ENCODE results near the gene NPIPA7.
"Not testable (repeated sequence)": the region's sequence is repeated elsewhere in the genome, so short reads cannot be mapped to it uniquely, and the experiment has no call there.

NPIPA7 gene

DNA sequence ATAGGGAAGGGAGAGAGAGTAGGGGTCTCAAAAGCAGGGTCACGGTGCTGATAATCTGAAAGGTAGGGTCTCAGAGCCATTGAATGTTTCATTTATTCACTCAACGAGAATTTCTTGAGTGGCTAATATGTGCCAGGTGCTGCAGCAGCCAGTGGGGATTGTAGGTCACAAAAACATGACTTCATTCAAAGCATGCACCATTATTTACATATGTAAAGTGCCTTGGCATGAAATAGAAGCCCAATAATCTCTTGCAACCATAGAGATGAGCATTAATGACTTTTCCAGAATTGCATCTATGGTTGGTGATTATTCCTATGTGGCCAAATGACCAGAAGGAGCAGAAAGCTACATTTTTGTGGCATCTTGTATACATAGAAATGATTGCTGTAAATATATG lies 46.2 kb downstream of the NPIPA7 start:
- not testable (repeated sequence) for DNase-seq

DNA sequence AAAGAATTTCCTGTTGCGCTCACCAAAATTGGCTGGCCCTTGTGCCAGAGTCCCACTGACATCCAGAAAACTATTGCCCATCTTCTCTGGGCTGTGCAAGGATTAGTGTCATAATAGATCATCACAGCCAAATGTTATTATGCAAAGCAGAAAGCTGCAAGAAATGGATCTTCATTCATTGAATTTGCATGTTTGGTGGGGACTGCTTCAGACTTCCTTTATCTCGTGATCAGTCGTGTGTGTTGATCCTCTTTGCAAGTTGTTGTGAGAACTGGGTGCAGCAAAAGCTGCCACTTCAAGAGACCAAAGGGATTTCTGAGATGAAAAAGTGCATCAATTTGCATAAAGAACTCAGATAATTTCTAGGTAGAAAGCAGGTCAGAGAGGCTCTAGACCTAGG lies 52.2 kb downstream of the NPIPA7 start:
- DNase-seq, result not testable (repeated sequence)

DNA sequence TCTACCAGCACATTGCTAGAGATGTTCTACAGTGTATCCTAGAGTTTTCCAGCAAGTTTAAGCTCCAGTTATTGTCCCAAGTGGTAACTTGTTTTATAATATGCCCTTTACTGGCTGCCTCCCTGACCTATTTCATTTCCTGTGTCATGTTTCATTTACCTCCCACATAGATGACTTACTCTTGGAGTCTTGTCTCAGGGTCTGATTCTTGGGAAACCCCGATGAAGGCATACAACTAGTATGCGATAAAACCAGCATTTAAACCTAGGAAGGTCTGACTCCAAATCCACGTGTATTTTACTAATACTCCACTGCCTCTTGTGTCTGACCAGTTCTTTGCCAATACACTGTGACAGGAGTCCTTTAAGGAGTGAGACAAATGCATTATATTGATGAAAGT lies 55.8 kb downstream of the NPIPA7 start:
- DNase-seq, result not testable (repeated sequence)

DNA sequence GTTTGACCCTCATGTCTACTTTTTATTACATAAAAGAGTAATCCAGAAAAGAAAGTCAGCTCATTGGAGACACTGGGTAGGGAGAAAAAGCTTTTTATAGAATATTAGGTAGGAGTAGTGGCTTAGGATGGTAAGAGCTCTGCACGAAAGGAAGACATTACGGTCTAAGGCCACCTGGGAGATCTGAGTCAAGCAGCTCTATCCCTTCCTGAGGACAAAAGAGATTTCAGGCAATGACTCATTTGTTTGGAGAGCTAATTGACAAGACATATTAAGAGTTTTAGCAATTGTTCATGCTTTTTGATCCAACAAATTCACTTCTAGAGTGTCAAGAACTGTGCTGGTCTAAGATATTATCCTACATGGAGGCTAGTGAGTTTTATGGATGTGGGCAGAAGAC lies 62.5 kb downstream of the NPIPA7 start:
- not testable (repeated sequence) for DNase-seq
